OCI-LY3 (cell line): ENCODE results near the gene HSD17B11.

Experiments used
- CTCF ChIP-seq: fragments of 200-600, 300-600 bp; sonication (generic); IDR thresholded peaks from 2 replicates; pipeline ENCODE4 v1.5.1; 2014; ENCODE audit warnings: antibody characterized with exemption, low read length, low read depth
- EZH2phosphoT487 ChIP-seq: fragments of 200-600 bp; shearing (Covaris generic); IDR thresholded peaks from 2 replicates; pipeline ENCODE4 v1.6.1; 2018; ENCODE audit warnings: antibody characterized with exemption, mixed run types, low read depth

DNA sequence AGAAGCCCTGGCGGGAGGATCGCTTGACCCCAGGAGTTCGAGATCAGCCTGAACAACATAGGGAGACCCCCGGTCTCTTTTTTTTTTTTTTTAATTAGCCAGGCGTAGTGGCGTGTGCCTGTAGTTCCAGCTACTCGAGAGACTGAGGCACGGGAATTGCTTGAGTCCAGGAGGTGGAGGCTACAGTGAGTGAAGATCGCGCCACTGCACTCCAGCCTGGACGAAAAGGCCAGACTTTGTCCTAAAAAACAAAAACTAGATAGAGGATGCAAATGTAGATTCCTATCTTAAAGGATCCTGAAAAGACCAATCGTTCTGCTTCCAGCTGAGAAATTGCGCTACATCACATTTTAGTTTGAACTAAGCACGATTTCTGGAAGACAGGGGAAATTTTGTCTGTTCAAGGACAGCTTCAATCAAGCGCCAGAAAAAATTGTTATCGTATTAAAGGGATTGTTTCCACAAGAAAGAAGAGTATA lies 627 bp upstream of the HSD17B11 start:
- TF ChIP-seq CTCF (no peak), EZH2phosphoT487 (no peak)
